Stimulated activated CD8-positive, alpha-beta memory T cell treated with anti-CD3 and anti-CD28 coated beads, Interleukin-15, amount 100 ng/mL, for 24 hours (primary cell): ENCODE results near the gene DISP3.
"Not testable (repeated sequence)": the region's sequence is repeated elsewhere in the genome, so short reads cannot be mapped to it uniquely, and the experiment has no call there.

Source experiments
- DNase-seq: peaks from one replicate; pipeline ENCODE4 v3.0.0-alpha.2; 2020; ENCODE audit warnings: low read depth

The DISP3 gene

GRCh38 chr1:11578004-11578403 lies 99.0 kb downstream of the DISP3 start:
- no peak for DNase-seq

GRCh38 chr1:11579506-11579905 lies 100.6 kb downstream of the DISP3 start:
- DNase-seq: no peak

- DNase-seq: not testable (repeated sequence)
Measured at GRCh38 chr1:11580049-11580448, 101.1 kb downstream of the DISP3 start.

- DNase-seq: no peak
Measured at GRCh38 chr1:11581445-11581991, 102.6 kb downstream of the DISP3 start.

GRCh38 chr1:11585389-11585788 lies 106.4 kb downstream of the DISP3 start:
- no peak for DNase-seq
